Activated gamma-delta T cell (primary cell): Measurements from ENCODE around the gene ACTR3C.
"Not testable (repeated sequence)": the region's sequence is repeated elsewhere in the genome, so short reads cannot be mapped to it uniquely, and the experiment has no call there.

Source experiments
- DNase-seq: peaks from one replicate; lab custom pipeline; 2025; lab: John Stamatoyannopoulos, UW

Gene ACTR3C

DNA sequence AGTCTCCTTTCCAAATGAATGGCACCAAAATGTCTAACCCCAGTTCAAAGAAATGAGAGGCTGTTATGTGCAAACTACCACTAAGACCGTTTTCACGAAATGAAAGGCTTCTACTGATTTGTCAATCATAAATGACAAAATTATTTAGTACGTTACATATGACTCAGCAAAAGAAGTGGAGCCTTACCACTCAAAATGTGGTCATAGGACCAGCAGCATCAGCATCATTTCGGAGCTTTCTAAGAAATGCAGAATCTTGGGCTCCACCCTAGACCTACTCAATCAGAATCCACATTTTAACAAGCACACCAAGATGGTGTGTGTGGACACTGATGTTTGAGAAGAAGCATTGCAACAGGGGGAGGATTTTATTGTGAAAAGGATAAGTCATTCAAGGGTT, 120.5 kb downstream of the ACTR3C start:
- not testable (repeated sequence) for DNase-seq
